ENCODE measurements around the gene MAFG. TPM values are rescaled to one million over a fixed set of nuclear protein-coding genes. Genes with fewer than 3 reads are reported as not detected.

The MAFG gene
- total RNA-seq, 2 donors from 2014 or later = 16.0 to 20.4 TPM

GRCh38 chr17:81935709-81936084, 8.2 kb upstream of the MAFG start:
- peaks cover 4% of the 10 kb centered on the region for H3K4me1 ChIP-seq
- DNase-seq = no peak
- no peak for TF ChIP-seq CTCF (IDR thresholded peaks at IDR 0.05)
- H3K9ac ChIP-seq (ENCODE audit: low read depth in 2 of 2, low read length in 2 of 2) = no peak overlapping the region
- H3K9me3 ChIP-seq = no peaks in the 10 kb centered on the region
- no peak overlapping the region for H3K27ac ChIP-seq
- intact Hi-C loops (cut with DNase I) = no loop called here
- no peaks in the 10 kb centered on the region for H3K36me3 ChIP-seq
- H3K4me3 ChIP-seq = no peak overlapping the region
- H3K27me3 ChIP-seq = no peaks in the 10 kb centered on the region

GRCh38 chr17:81934850-81935708, 7.5 kb upstream of the MAFG start:
- H3K27ac ChIP-seq = no peak overlapping the region
- no peaks in the 10 kb centered on the region for H3K27me3 ChIP-seq
- DNase-seq = no peak
- no peak overlapping the region for H3K9ac ChIP-seq (ENCODE audit: low read depth in 2 of 2, low read length in 2 of 2)
- H3K36me3 ChIP-seq = no peaks in the 10 kb centered on the region
- no peak overlapping the region for H3K4me3 ChIP-seq
- no peaks in the 10 kb centered on the region for H3K9me3 ChIP-seq
- intact Hi-C loops (cut with DNase I) = no loop called here
- H3K4me1 ChIP-seq = peaks cover 4% of the 10 kb centered on the region
- TF ChIP-seq CTCF (IDR thresholded peaks at IDR 0.05) = no peak

- peaks cover 4% of the 10 kb centered on the region for H3K4me1 ChIP-seq
- DNase-seq = no peak
- intact Hi-C loops (cut with DNase I) = no loop called here
- H3K27ac ChIP-seq = no peak overlapping the region
- no peak overlapping the region for H3K4me3 ChIP-seq
- peaks cover under 1% of the 10 kb centered on the region for H3K27me3 ChIP-seq
- H3K36me3 ChIP-seq = no peaks in the 10 kb centered on the region
- no peaks in the 10 kb centered on the region for H3K9me3 ChIP-seq
- no peak for TF ChIP-seq CTCF (IDR thresholded peaks at IDR 0.05)
- H3K9ac ChIP-seq (ENCODE audit: low read depth in 2 of 2, low read length in 2 of 2) = no peak overlapping the region
These were observed 6.7 kb upstream of the MAFG start for GRCh38 chr17:81934098-81934757.

GRCh38 chr17:81933178-81933699, 5.7 kb upstream of the MAFG start:
- Histone ChIP-seq H3K27me3 (peaks cover 9% of the 10 kb centered on the region), H3K4me3 (no peak overlapping the region), H3K9ac (ENCODE audit: low read depth in 2 of 2, low read length in 2 of 2) (no peak overlapping the region), H3K36me3 (no peaks in the 10 kb centered on the region), H3K9me3 (no peaks in the 10 kb centered on the region), H3K4me1 (peaks cover 7% of the 10 kb centered on the region), H3K27ac (no peak overlapping the region)
- DNase-seq = no peak
- TF ChIP-seq CTCF (IDR thresholded peaks at IDR 0.05) = no peak
- intact Hi-C loops (cut with DNase I) = no loop called here

- intact Hi-C loops (cut with DNase I) = no loop called here
- no peak for TF ChIP-seq CTCF (IDR thresholded peaks at IDR 0.05)
- H3K9ac ChIP-seq (ENCODE audit: low read depth in 2 of 2, low read length in 2 of 2) = no peak overlapping the region
- H3K27ac ChIP-seq = no peak overlapping the region
- peak; percentile 18 for DNase-seq
- peaks cover 9% of the 10 kb centered on the region for H3K27me3 ChIP-seq
- no peak overlapping the region for H3K4me3 ChIP-seq
- H3K36me3 ChIP-seq = no peaks in the 10 kb centered on the region
- no peaks in the 10 kb centered on the region for H3K9me3 ChIP-seq
- peaks cover 6% of the 10 kb centered on the region for H3K4me1 ChIP-seq
These were observed 4.9 kb upstream of the MAFG start for GRCh38 chr17:81932333-81932983.
